Mesenchymal stem cell (in vitro differentiated cells and primary cell): ENCODE measurements around the gene TEAD1.
A peak's percentile ranks its signal among the peaks of the same experiment; 100 is the strongest.

ENCODE experiments used
- DNase-seq: peaks from one replicate; pipeline ENCODE4 v3.0.0-alpha.2; 2013
- H2AFZ ChIP-seq: one replicate; pipeline ENCODE4 v1.6.1; 2013; ENCODE audit warnings: low read depth, mild to moderate bottlenecking, control low read depth, inconsistent platforms, low read length, moderate library complexity
- H2AK5ac ChIP-seq: 2 replicates; pipeline ENCODE4 v1.6.1; 2013; ENCODE audit warnings: low read length, moderate library complexity, mild to moderate bottlenecking, inconsistent platforms; ENCODE audit not compliant: severe bottlenecking
- H2BK120ac ChIP-seq: one replicate; pipeline ENCODE4 v1.6.1; 2013; ENCODE audit warnings: low read depth, mild to moderate bottlenecking, inconsistent platforms, low read length, moderate library complexity
- H2BK12ac ChIP-seq, 2 experiments: one replicate each; pipeline ENCODE4 v1.6.1; 2013; ENCODE audit warnings: inconsistent platforms in 2 of 2, low read length in 2 of 2, mild to moderate bottlenecking in 2 of 2, moderate library complexity in 2 of 2, control low read depth in 1 of 2
- H2BK15ac ChIP-seq: one replicate; pipeline ENCODE4 v1.6.1; 2013; ENCODE audit warnings: mild to moderate bottlenecking, low read depth, inconsistent platforms; ENCODE audit not compliant: poor library complexity, severe bottlenecking
- H2BK5ac ChIP-seq: 2 replicates; pipeline ENCODE4 v1.6.1; 2013; ENCODE audit warnings: low read depth, mild to moderate bottlenecking, low read length, control low read depth, inconsistent platforms; ENCODE audit not compliant: poor library complexity, severe bottlenecking
- H3K14ac ChIP-seq, 2 experiments: one replicate each; pipeline ENCODE4 v1.6.1; 2013; ENCODE audit warnings: inconsistent platforms in 2 of 2, low read length in 2 of 2, control low read depth in 1 of 2, mild to moderate bottlenecking in 1 of 2, moderate library complexity in 1 of 2
- H3K18ac ChIP-seq, 2 experiments: one replicate each; pipeline ENCODE4 v1.6.1; 2013; ENCODE audit warnings: inconsistent platforms in 2 of 2, low read length in 2 of 2, control low read depth in 1 of 2, low read depth in 1 of 2, mild to moderate bottlenecking in 1 of 2
- H3K23ac ChIP-seq, 2 experiments: one replicate each; pipeline ENCODE4 v1.6.1; 2013; ENCODE audit warnings: inconsistent platforms in 2 of 2, low read length in 2 of 2, mild to moderate bottlenecking in 2 of 2, moderate library complexity in 2 of 2, control low read depth in 1 of 2
- H3K27ac ChIP-seq: 2 replicates; pipeline ENCODE4 v1.5.1; 2013; ENCODE audit warnings: mild to moderate bottlenecking, moderate library complexity, low read length, control low read depth, inconsistent platforms; ENCODE audit not compliant: poor library complexity, severe bottlenecking
- H3K27me3 ChIP-seq, 2 experiments: 2 replicates each; pipeline versions ENCODE4 v1.6.1 to v1.7.0; 2013; ENCODE audit warnings: low read length in 2 of 2, mild to moderate bottlenecking in 2 of 2, moderate library complexity in 2 of 2, control low read depth in 1 of 2, inconsistent platforms in 1 of 2; ENCODE audit not compliant: control insufficient read depth in 1 of 2, insufficient read depth in 1 of 2
- H3K36me3 ChIP-seq, 2 experiments: 2 replicates each; pipeline versions ENCODE4 v1.6.1 to v1.7.0; 2013; ENCODE audit warnings: low read length in 2 of 2, control low read depth in 1 of 2, inconsistent platforms in 1 of 2, low read depth in 1 of 2, mild to moderate bottlenecking in 1 of 2; ENCODE audit not compliant: insufficient read depth in 2 of 2, control insufficient read depth in 1 of 2
- H3K4ac ChIP-seq, 2 experiments: one replicate each; pipeline ENCODE4 v1.6.1; 2013; ENCODE audit warnings: inconsistent platforms in 2 of 2, low read length in 2 of 2, mild to moderate bottlenecking in 2 of 2, moderate library complexity in 2 of 2, control low read depth in 1 of 2, low read depth in 1 of 2
- H3K4me1 ChIP-seq: 2 replicates; pipeline ENCODE4 v1.6.1; 2013; ENCODE audit warnings: low read depth, low read length, control low read depth; ENCODE audit not compliant: control insufficient read depth, insufficient read depth
- H3K4me2 ChIP-seq: 2 replicates; pipeline ENCODE4 v1.6.1; 2013; ENCODE audit warnings: low read length, mild to moderate bottlenecking, inconsistent platforms; ENCODE audit not compliant: poor library complexity, severe bottlenecking
- H3K4me3 ChIP-seq, 2 experiments: 2 replicates each; pipeline versions ENCODE4 v1.5.1 to v1.7.0; 2013; ENCODE audit warnings: low read length in 2 of 2, mild to moderate bottlenecking in 2 of 2, control low read depth in 1 of 2, low read depth in 1 of 2; ENCODE audit not compliant: insufficient read depth in 1 of 2
- H3K79me1 ChIP-seq: replicated peaks from 2 replicates; pipeline ENCODE4 v1.6.1; 2013; ENCODE audit warnings: mild to moderate bottlenecking, control low read depth, low read length, inconsistent platforms; ENCODE audit not compliant: poor library complexity, severe bottlenecking
- H3K9ac ChIP-seq: 2 replicates; pipeline ENCODE4 v1.7.0; 2013; ENCODE audit warnings: mild to moderate bottlenecking, low read length, moderate library complexity
- H3K9me3 ChIP-seq: 2 replicates; pipeline ENCODE4 v1.7.0; 2013; ENCODE audit warnings: mild to moderate bottlenecking, low read length; ENCODE audit not compliant: control insufficient read depth
- H4K8ac ChIP-seq: one replicate; pipeline ENCODE4 v1.6.1; 2013; ENCODE audit warnings: inconsistent platforms, mild to moderate bottlenecking, low read length, moderate library complexity
- H4K91ac ChIP-seq: one replicate; pipeline ENCODE4 v1.6.1; 2013; ENCODE audit warnings: mild to moderate bottlenecking, low read length, inconsistent platforms
- WGBS: methylation state at CpG from one replicate; pipeline ENCODE4 v1.1.7; 2013; ENCODE audit warnings: mixed read lengths; 5-methylcytosine and 5-hydroxymethylcytosine counted together

Gene TEAD1

DNA sequence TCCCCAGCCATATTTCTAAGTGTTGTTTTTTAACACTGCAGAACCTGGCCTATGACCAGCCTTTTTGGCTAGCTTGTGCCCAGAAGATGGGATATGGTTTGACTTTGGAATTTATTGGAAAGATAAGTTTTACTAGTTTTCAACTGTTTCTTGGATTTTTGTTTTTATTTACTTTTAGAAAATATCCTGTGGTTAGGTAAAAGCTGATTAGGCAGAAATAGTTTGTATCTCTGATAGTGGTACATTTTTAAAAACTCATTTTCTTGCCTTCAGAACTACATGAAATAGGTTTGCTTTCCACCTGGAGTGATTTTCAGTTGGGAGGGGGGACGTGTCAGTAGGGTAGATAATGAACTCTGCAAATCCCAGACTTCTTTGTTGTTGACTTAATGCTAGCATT, 243.6 kb downstream of the TEAD1 start:
- H3K4ac ChIP-seq: no peak overlapping the region
- no peak overlapping the region for H4K8ac ChIP-seq
- DNase-seq: no peak
- no peak overlapping the region for H4K91ac ChIP-seq
- no peak overlapping the region for H3K9ac ChIP-seq
- H3K4me1 ChIP-seq: peaks cover 7% of the 10 kb centered on the region
- no peak overlapping the region for H2BK15ac ChIP-seq
- no peaks in the 10 kb centered on the region for H3K9me3 ChIP-seq
- no peak overlapping the region for H3K4me2 ChIP-seq
- no peak overlapping the region for H2BK120ac ChIP-seq
- peaks cover 10 to 38% of the 10 kb centered on the region in 2 experiments for H3K36me3 ChIP-seq
- no peak overlapping the region for H2AFZ ChIP-seq
- no CpG with 5 or more reads among the region's 1 CpG for WGBS
- H3K18ac ChIP-seq: no peak overlapping the region
- H3K79me1 ChIP-seq: peaks cover 29% of the 10 kb centered on the region
- H3K27ac ChIP-seq: no peak overlapping the region
- H2AK5ac ChIP-seq: no peak overlapping the region
- H3K4me3 ChIP-seq: no peak overlapping the region
- H3K23ac ChIP-seq: no peak overlapping the region
- H3K14ac ChIP-seq: no peak overlapping the region
- no peak overlapping the region for H2BK12ac ChIP-seq
- no peaks in the 10 kb centered on the region for H3K27me3 ChIP-seq
- H2BK5ac ChIP-seq: no peak overlapping the region

DNA sequence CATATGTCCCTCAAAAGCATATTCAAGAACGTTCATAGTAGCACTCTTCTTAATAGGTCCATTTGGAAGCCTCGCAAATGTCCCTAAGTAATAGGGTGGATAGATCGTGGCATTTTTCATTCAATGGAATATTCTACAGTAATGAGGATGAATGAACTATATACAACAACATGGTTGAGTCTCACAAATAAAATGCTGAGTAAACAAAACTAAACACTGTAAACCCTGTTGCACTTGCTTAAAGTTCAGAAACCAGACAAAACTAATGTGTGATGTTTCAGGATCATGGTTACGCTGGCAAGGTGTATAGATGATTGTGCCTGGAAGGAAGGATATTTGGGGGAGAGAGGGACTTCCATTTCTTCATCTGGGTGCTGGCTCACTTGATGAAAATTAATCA, 244.4 kb downstream of the TEAD1 start:
- no peaks in the 10 kb centered on the region for H3K9me3 ChIP-seq
- H2BK5ac ChIP-seq: no peak overlapping the region
- no peak overlapping the region for H3K4me3 ChIP-seq
- H2AFZ ChIP-seq: no peak overlapping the region
- H3K79me1 ChIP-seq: peaks cover 34% of the 10 kb centered on the region
- no peak overlapping the region for H3K23ac ChIP-seq
- DNase-seq: no peak
- H2BK12ac ChIP-seq: no peak overlapping the region
- H4K91ac ChIP-seq: no peak overlapping the region
- H3K36me3 ChIP-seq: peaks cover 9 to 34% of the 10 kb centered on the region in 2 experiments
- no peak overlapping the region for H3K27ac ChIP-seq
- no peak overlapping the region for H4K8ac ChIP-seq
- no peak overlapping the region for H2BK15ac ChIP-seq
- no peak overlapping the region for H2BK120ac ChIP-seq
- WGBS: 100% methylated on average over 2 of the region's 4 CpGs
- no peak overlapping the region for H3K4me2 ChIP-seq
- no peak overlapping the region for H2AK5ac ChIP-seq
- H3K9ac ChIP-seq: no peak overlapping the region
- H3K4ac ChIP-seq: no peak overlapping the region
- H3K14ac ChIP-seq: no peak overlapping the region
- no peaks in the 10 kb centered on the region for H3K27me3 ChIP-seq
- no peak overlapping the region for H3K18ac ChIP-seq
- H3K4me1 ChIP-seq: peaks cover 12% of the 10 kb centered on the region

DNA sequence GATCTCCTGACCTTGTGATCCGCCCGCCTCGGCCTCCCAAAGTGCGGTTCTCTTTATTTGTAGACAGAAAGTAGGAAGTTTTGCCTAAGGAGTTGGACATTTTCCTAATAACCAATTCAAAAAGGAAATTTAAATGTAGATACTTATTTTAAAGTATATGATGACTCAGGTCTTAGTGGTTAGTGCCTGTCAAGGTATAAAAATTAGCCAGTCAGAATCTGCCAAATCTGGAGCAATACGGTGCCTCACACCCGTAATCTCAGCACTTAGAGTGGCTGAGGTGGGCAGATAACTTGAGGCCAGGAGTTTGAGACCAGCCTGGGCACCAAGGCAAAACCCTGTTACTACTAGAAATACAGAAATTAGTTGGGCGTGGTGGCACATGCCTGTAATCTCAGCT, 248.2 kb downstream of the TEAD1 start:
- no peak overlapping the region for H3K18ac ChIP-seq
- H3K9ac ChIP-seq: no peak overlapping the region
- no peak overlapping the region for H4K91ac ChIP-seq
- no peak overlapping the region for H2BK15ac ChIP-seq
- H3K4me2 ChIP-seq: no peak overlapping the region
- no peaks in the 10 kb centered on the region for H3K9me3 ChIP-seq
- peak overlapping the region; percentile 27 for H3K27ac ChIP-seq
- peaks cover 27% of the 10 kb centered on the region for H3K79me1 ChIP-seq
- no peak for DNase-seq
- H2AK5ac ChIP-seq: peak overlapping the region; percentile 55
- no peak overlapping the region for H3K14ac ChIP-seq
- H3K4me3 ChIP-seq: no peak overlapping the region
- peaks cover 13 to 46% of the 10 kb centered on the region in 2 experiments for H3K36me3 ChIP-seq
- no peak overlapping the region for H2BK5ac ChIP-seq
- 95% methylated on average over 3 of the region's 7 CpGs for WGBS
- H3K4ac ChIP-seq: no peak overlapping the region
- H2BK120ac ChIP-seq: no peak overlapping the region
- H3K27me3 ChIP-seq: no peaks in the 10 kb centered on the region
- no peak overlapping the region for H4K8ac ChIP-seq
- H3K4me1 ChIP-seq: peaks cover 10% of the 10 kb centered on the region
- H2BK12ac ChIP-seq: no peak overlapping the region
- no peak overlapping the region for H3K23ac ChIP-seq
- H2AFZ ChIP-seq: no peak overlapping the region

DNA sequence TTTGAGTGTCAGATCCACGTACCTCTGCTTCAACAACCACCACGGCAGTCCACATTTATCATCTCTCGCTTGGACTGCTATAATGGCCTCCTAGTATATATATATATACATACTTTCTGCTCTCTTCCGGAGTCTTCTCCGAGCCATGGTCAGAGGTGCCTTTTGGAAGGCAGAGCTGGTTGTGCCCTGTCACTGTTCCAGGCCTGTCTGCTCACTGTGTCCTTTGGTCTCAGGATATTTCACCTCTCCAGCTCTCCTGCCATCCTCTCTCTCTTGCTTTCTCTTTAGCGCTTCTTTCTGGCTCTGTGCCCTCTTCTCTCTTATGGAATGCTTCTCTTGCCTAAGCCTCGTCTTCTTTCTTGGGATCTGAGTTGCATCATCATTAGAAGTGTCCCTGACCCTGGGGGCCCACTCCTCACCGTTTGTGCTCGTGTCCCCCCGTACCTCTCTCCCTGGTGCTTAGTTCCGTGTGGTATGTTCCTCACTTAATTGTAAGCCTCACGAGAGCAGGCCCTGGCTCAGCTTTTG, 248.8 kb downstream of the TEAD1 start:
- no peak overlapping the region for H3K14ac ChIP-seq
- no peak overlapping the region for H3K9ac ChIP-seq
- no peak overlapping the region for H3K4me3 ChIP-seq
- H3K27ac ChIP-seq: no peak overlapping the region
- no peak overlapping the region for H4K8ac ChIP-seq
- H3K36me3 ChIP-seq: peaks cover 13 to 46% of the 10 kb centered on the region in 2 experiments
- 87% methylated on average over 12 of the region's 12 CpGs for WGBS
- H2BK5ac ChIP-seq: no peak overlapping the region
- no peak overlapping the region for H4K91ac ChIP-seq
- H2AK5ac ChIP-seq: no peak overlapping the region
- no peaks in the 10 kb centered on the region for H3K27me3 ChIP-seq
- no peak overlapping the region for H3K23ac ChIP-seq
- H3K4ac ChIP-seq: no peak overlapping the region
- no peak overlapping the region for H2BK120ac ChIP-seq
- DNase-seq: peak; percentile 67
- no peak overlapping the region for H3K4me2 ChIP-seq
- H3K79me1 ChIP-seq: peaks cover 21% of the 10 kb centered on the region
- no peak overlapping the region for H2AFZ ChIP-seq
- H3K18ac ChIP-seq: no peak overlapping the region
- no peak overlapping the region for H2BK15ac ChIP-seq
- no peaks in the 10 kb centered on the region for H3K9me3 ChIP-seq
- H2BK12ac ChIP-seq: no peak overlapping the region
- H3K4me1 ChIP-seq: peaks cover 10% of the 10 kb centered on the region
